ENCODE data around the gene DMKN.

The DMKN gene

DNA sequence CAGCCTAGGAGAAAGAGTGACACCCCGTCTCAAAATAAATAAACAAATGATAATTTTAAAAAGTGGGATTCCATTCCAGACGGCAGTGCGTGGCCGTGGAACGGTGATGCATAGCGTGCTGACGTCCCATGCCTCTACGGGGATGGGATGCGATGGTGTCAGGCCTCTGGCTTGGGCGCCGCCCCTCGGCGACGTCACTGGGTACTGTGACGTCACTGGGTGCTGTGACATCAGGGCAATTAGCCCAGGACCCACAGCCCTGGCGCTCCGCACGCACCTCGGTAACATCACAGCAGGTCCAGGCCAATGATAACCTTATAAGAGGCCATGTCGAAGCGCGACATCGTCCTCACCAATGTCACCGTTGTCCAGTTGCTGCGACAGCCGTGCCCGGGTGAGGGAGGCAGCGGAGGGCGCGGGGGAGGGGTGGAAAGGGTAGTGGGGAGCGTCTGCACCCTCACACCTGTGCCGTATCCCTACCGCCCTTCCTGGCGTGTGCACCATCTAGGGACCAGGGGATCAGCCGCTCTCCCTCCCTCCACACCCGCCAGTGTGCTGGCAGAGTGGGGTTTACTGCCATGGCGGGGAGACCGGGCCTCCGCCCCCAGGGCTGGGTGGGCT is 19.9 kb upstream of the DMKN start, which contains the start of gene GAPDHS:
GAPDHS (plus strand) TSS at position 256 of the 621 bp plus-strand sequence; CDS start at position 328, 72 bp downstream.
- TF ChIP-seq CTCF (IDR thresholded peaks at IDR 0.05; ENCODE audit: low read depth, low read length) = no peak
- no peak for TF ChIP-seq EZH2phosphoT487 (IDR thresholded peaks at IDR 0.05; ENCODE audit: low read depth)
- Histone ChIP-seq H4K20me1 (ENCODE audit: insufficient read depth, low read length) (no peaks in the 10 kb centered on the region), H2AFZ (ENCODE audit: low read depth, low read length) (no peak within 1 kb of the TSS), H3K79me2 (ENCODE audit: low read length) (no peaks in the 10 kb centered on the region), H3K4me2 (ENCODE audit: low read length) (no peak within 1 kb of the TSS), H3K27me3 (ENCODE audit: low read depth, low read length) (peaks cover 12% of the 10 kb centered on the region), H3K9me3 (ENCODE audit: insufficient read depth, low read length) (no peaks in the 10 kb centered on the region), H3K9ac (ENCODE audit: low read length) (no peak within 1 kb of the TSS), H3K36me3 (replicated peaks; ENCODE audit: low read depth, low read length) (no peaks in the 10 kb centered on the region), H3K27ac (ENCODE audit: low read length) (no peak within 1 kb of the TSS), H3K4me1 (ENCODE audit: low read length) (no peaks in the 10 kb centered on the region), H3K4me3 (ENCODE audit: low read length) (no peak within 1 kb of the TSS)

- H3K4me3 ChIP-seq (ENCODE audit: low read length) = no peak overlapping the region
- H3K4me1 ChIP-seq (ENCODE audit: low read length) = no peaks in the 10 kb centered on the region
- no peaks in the 10 kb centered on the region for H3K9me3 ChIP-seq (ENCODE audit: insufficient read depth, low read length)
- H3K27me3 ChIP-seq (ENCODE audit: low read depth, low read length) = peaks cover 15% of the 10 kb centered on the region
- no peaks in the 10 kb centered on the region for H4K20me1 ChIP-seq (ENCODE audit: insufficient read depth, low read length)
- H2AFZ ChIP-seq (ENCODE audit: low read depth, low read length) = no peak overlapping the region
- no peak overlapping the region for H3K27ac ChIP-seq (ENCODE audit: low read length)
- no peak overlapping the region for H3K9ac ChIP-seq (ENCODE audit: low read length)
- TF ChIP-seq CTCF (IDR thresholded peaks at IDR 0.05; ENCODE audit: low read depth, low read length) (no peak), EZH2phosphoT487 (IDR thresholded peaks at IDR 0.05; ENCODE audit: low read depth) (no peak)
- H3K4me2 ChIP-seq (ENCODE audit: low read length) = no peak overlapping the region
- no peaks in the 10 kb centered on the region for H3K36me3 ChIP-seq (replicated peaks; ENCODE audit: low read depth, low read length)
- H3K79me2 ChIP-seq (ENCODE audit: low read length) = no peaks in the 10 kb centered on the region
Observed at GRCh38 chr19:35531291-35531690, 17.8 kb upstream of the DMKN start.

- peaks cover 15% of the 10 kb centered on the region for H3K27me3 ChIP-seq (ENCODE audit: low read depth, low read length)
Observed at GRCh38 chr19:35529241-35530218, 16.1 kb upstream of the DMKN start.

More at GRCh38 chr19:35529241-35530218, 16.1 kb upstream of the DMKN start:
- Histone ChIP-seq H3K36me3 (replicated peaks; ENCODE audit: low read depth, low read length) (no peaks in the 10 kb centered on the region), H3K9ac (ENCODE audit: low read length) (no peak overlapping the region), H3K4me3 (ENCODE audit: low read length) (no peak overlapping the region), H3K27ac (ENCODE audit: low read length) (no peak overlapping the region), H3K4me1 (ENCODE audit: low read length) (no peaks in the 10 kb centered on the region), H4K20me1 (ENCODE audit: insufficient read depth, low read length) (no peaks in the 10 kb centered on the region), H3K9me3 (ENCODE audit: insufficient read depth, low read length) (no peaks in the 10 kb centered on the region), H2AFZ (ENCODE audit: low read depth, low read length) (no peak overlapping the region), H3K79me2 (ENCODE audit: low read length) (no peaks in the 10 kb centered on the region), H3K4me2 (ENCODE audit: low read length) (no peak overlapping the region)
- no peak for TF ChIP-seq CTCF (IDR thresholded peaks at IDR 0.05; ENCODE audit: low read depth, low read length)
- TF ChIP-seq EZH2phosphoT487 (IDR thresholded peaks at IDR 0.05; ENCODE audit: low read depth) = no peak

Data from OCI-LY3 (cell line).